Body of pancreas (tissue), 4 donors: ENCODE data around the gene LTC4S.

Experiments used
- POLR2A ChIP-seq, 3 donors: fragments of 450-650 bp; IDR thresholded peaks; one replicate each; pipeline ENCODE4 v1.6.1; 2016; ENCODE audit warnings: antibody characterized with exemption in 3 of 3, mild to moderate bottlenecking in 2 of 3
- TF ChIP-seq, protein P1 (sequence below), 7 experiments: fragments of 450-650 bp in 4 of 7; fragments of 200-600 bp in 3 of 7; sonication (generic) in 3 of 7; IDR thresholded peaks; one replicate each; pipeline ENCODE4 v1.5.1; 2016 to 2019; ENCODE audit warnings: antibody characterized with exemption in 7 of 7

GRCh38 chr5:179816401-179816795 lies 22.6 kb downstream of the LTC4S start:
- TF ChIP-seq, protein P1, sequence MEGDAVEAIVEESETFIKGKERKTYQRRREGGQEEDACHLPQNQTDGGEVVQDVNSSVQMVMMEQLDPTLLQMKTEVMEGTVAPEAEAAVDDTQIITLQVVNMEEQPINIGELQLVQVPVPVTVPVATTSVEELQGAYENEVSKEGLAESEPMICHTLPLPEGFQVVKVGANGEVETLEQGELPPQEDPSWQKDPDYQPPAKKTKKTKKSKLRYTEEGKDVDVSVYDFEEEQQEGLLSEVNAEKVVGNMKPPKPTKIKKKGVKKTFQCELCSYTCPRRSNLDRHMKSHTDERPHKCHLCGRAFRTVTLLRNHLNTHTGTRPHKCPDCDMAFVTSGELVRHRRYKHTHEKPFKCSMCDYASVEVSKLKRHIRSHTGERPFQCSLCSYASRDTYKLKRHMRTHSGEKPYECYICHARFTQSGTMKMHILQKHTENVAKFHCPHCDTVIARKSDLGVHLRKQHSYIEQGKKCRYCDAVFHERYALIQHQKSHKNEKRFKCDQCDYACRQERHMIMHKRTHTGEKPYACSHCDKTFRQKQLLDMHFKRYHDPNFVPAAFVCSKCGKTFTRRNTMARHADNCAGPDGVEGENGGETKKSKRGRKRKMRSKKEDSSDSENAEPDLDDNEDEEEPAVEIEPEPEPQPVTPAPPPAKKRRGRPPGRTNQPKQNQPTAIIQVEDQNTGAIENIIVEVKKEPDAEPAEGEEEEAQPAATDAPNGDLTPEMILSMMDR (IDR thresholded peaks at IDR 0.05) = no peak
- no peak for TF ChIP-seq POLR2A (IDR thresholded peaks at IDR 0.05)
